NCI-H146 (cell line): ENCODE results near the gene U2AF2.

Experiments
- DNase-seq: peaks from one replicate; lab custom pipeline; 2025; lab: John Stamatoyannopoulos, UW

Gene U2AF2

DNA sequence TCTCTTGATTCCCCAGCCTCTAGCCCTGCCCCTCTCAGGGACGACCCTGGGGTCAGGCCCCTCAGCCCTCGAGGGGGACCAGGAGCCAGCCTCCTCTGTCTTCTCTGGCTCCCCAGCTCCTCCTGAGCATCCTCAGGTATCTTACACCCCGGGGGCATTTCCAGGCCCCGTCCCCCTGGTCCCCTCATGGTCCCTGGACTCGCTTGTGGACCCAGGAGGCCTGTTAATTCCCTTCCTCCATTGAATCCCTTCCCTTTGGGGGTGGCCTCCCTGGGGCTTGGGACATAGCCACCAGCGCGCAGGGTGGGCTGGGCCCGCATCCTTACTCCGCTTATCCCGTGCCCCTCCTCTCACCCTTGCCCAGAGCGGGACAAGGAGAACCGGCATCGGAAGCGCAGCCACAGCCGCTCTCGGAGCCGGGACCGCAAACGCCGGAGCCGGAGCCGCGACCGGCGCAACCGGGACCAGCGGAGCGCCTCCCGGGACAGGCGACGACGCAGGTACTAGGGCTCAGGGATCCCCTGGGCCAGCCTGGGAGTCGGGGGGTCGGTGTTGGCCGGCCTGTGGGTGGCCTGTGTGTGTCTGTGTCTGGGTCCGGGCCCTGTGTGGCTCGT is 4.1 kb downstream of the U2AF2 start:
- no peak for DNase-seq

DNA sequence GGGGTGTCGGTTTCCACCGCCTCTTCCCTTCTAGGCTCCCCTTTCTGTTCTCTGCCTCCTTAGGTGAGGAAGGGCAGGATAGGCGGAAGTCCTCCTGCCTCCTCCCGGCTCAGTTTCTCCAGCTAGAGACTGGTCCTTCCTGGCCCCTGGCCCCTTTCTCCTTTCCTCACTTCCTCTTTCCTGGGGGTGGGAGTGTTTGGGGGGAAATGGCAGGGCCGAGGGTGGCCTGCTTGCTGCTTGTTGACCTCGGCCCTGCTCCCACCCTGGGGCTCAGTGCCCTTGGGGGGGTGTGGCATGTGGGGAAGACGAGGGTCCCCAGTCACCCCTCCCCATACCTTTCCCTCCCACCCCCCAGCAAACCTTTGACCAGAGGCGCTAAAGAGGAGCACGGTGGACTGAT is 5.0 kb downstream of the U2AF2 start:
- no peak for DNase-seq

GRCh38 chr19:55660404-55660803 is 5.6 kb downstream of the U2AF2 start:
- no peak for DNase-seq

GRCh38 chr19:55660991-55661390 is 6.2 kb downstream of the U2AF2 start:
- DNase-seq, result no peak

GRCh38 chr19:55661826-55662225 is 7.0 kb downstream of the U2AF2 start:
- no peak for DNase-seq

GRCh38 chr19:55663846-55664536 is 9.2 kb downstream of the U2AF2 start:
- no peak for DNase-seq

- no peak for DNase-seq
Measured at GRCh38 chr19:55666343-55667005, 11.6 kb downstream of the U2AF2 start.

- DNase-seq, result no peak
Measured at GRCh38 chr19:55667006-55667381, 12.2 kb downstream of the U2AF2 start.

- DNase-seq, result no peak
Measured at GRCh38 chr19:55667511-55667910, 12.7 kb downstream of the U2AF2 start.

GRCh38 chr19:55667958-55668357 is 13.1 kb downstream of the U2AF2 start:
- no peak for DNase-seq

DNA sequence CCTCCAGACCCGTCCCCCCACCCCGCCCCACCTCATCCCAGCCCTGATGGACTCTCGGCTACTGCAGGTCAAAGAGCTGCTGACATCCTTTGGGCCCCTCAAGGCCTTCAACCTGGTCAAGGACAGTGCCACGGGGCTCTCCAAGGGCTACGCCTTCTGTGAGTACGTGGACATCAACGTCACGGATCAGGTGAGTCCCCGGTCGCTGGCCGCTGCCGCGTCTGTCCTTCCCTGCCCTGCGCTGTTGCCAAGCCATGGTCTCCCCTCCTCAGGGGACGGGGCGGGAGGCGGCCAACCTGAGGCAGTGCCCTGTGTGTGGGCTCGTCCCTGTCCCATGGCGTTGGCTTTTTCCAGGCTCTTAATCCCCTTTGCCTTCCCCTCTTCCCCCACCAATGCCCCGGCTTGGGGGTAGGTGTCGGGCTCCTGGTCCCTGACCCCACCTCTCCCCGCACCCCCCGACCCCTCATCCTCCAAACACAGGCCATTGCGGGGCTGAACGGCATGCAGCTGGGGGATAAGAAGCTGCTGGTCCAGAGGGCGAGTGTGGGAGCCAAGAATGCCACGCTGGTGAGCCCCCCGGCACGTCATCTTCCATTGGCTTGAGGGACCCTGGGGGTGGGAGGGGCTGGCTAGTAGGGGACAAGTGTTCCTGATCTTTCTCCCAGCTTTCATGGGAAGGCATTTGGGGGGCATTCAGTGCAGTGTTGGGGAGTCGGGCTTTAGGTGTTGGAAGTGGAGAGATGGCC is 13.9 kb downstream of the U2AF2 start:
- no peak for DNase-seq

GRCh38 chr19:55669418-55670279 is 14.8 kb downstream of the U2AF2 start:
- no peak for DNase-seq

DNA sequence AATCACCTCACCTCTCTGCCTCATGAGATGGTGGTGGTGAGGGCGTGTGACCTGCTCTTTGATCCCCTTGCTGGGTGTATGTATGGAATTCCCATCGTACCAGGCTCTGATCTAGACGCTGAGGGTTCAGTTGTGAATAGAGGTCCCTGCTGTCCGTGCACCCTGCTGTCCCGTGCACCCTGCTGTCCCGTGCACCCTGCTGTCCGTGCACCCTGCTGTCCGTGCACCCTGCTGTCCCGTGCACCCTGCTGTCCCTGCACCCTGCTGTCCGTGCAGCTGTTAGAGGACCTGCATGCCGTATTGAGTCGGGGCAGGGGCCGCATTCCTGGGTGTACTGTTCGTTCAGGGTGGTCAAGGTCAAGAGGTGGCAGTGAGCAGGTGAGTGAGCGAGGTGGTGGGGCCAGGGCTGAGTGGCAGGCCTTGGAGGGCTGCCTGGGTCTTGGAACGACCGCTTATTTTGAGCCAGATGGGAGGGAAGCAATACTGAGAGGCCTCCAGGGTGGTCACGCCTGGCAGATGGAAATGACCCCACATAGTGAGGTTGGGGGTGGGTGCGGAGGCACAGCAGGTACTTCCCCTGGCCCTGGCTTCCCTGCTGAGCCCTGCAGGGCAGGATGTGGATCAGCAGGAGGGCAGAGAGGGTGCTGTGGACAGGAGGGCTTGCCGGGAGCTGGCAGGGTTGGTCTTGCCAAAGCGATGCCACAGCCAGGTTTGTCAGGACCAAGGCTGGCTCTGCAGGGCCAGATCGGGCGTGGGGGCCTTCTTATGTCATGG is 15.6 kb downstream of the U2AF2 start:
- DNase-seq, result peak; percentile 66

GRCh38 chr19:55671054-55671378 is 16.2 kb downstream of the U2AF2 start:
- no peak for DNase-seq

- no peak for DNase-seq
Measured at GRCh38 chr19:55672418-55672817, 17.6 kb downstream of the U2AF2 start.

DNA sequence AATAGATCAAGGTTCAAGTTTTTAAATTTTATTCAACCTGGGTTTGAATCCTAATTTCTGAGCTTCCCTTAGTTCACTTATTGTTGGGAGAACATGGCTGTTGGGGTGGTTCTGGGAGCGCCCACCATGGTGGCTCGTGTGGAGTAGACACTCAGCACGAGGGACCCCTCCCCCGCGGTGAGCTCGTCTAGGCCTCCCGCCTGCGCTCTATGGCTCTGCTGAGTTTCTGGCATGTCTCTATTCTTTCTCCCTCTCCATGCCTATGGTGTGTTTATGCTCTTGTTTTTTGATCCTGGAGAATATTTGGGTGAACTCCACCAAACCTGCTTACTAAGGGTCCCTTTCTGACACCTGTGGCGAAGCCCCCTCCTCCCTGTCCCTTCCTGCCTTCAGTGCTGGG is 18.6 kb downstream of the U2AF2 start:
- no peak for DNase-seq

GRCh38 chr19:55673889-55674288 is 19.1 kb downstream of the U2AF2 start:
- no peak for DNase-seq

- DNase-seq, result no peak
Measured at GRCh38 chr19:55674459-55674840, 19.6 kb downstream of the U2AF2 start.

GRCh38 chr19:55674841-55675660 is 20.2 kb downstream of the U2AF2 start, which contains the start of gene EPN1:
TSS of gene EPN1 (plus strand) at chr19:55675226. CDS start at chr19:55678628, 3,402 bp downstream.
- peak; percentile 97 for DNase-seq

GRCh38 chr19:55675661-55676354 is 21.0 kb downstream of the U2AF2 start:
- DNase-seq, result no peak
